ENCODE results near the gene MAN1A2.

DNA sequence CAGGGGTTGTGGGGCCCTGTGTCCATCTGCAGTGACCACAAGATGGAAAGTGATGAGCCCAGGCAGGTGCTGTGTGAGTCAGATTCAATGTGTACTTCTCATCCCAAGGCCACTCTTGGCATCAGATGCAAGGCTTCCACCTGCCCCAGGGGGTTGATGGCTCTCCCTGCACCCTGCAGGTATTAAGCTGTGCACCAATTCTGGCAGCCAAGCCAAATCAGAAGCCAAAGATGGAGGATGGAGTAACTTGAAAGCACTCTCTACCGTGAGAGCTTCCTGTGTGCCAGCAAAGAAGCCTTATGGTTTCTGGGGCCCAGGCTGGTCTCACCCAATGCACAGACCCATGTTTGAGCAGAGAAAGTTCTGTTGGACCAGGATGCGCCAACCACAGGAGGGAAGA lies 194.3 kb downstream of the MAN1A2 start:
- TF ChIP-seq, protein P1, sequence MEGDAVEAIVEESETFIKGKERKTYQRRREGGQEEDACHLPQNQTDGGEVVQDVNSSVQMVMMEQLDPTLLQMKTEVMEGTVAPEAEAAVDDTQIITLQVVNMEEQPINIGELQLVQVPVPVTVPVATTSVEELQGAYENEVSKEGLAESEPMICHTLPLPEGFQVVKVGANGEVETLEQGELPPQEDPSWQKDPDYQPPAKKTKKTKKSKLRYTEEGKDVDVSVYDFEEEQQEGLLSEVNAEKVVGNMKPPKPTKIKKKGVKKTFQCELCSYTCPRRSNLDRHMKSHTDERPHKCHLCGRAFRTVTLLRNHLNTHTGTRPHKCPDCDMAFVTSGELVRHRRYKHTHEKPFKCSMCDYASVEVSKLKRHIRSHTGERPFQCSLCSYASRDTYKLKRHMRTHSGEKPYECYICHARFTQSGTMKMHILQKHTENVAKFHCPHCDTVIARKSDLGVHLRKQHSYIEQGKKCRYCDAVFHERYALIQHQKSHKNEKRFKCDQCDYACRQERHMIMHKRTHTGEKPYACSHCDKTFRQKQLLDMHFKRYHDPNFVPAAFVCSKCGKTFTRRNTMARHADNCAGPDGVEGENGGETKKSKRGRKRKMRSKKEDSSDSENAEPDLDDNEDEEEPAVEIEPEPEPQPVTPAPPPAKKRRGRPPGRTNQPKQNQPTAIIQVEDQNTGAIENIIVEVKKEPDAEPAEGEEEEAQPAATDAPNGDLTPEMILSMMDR (IDR thresholded peaks at IDR 0.05) = no peak
- TF ChIP-seq POLR2A (IDR thresholded peaks at IDR 0.05) = no peak

All from heart left ventricle (tissue), 13 donors.